Lower leg skin (tissue), 3 donors: ENCODE results near the gene USP40.

Source experiments
- POLR2A ChIP-seq, 2 donors: fragments of 450-650 bp; IDR thresholded peaks; one replicate each; pipeline ENCODE4 v1.6.1; 2016 to 2017; ENCODE audit warnings: antibody characterized with exemption in 2 of 2, mild to moderate bottlenecking in 1 of 2, moderate library complexity in 1 of 2
- TF ChIP-seq, protein P1 (sequence below), 3 donors: fragments of 450-650 bp; IDR thresholded peaks; one replicate each; pipeline ENCODE4 v1.5.1; 2016; ENCODE audit warnings: antibody characterized with exemption in 3 of 3, mild to moderate bottlenecking in 3 of 3, moderate library complexity in 2 of 3

DNA sequence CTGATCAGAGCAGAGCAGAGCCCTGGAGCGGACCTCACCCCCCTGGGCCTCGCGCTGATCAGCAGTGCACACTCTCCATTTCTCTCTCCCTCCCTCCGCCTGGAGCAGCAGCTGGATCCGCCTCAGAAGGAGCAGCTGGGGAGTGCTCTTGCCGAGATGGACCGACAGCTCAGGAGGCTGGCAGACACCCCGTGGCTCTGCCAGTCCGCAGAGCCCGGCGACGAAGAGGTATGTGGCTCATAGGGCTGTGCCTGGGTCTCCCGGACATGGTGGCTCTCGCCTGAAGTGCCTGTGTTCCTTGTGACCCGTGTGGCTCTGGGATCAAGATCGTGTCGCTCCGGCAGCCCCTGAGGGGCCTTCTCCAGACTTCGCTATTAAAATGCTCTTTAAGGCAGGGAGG is 102.5 kb downstream of the USP40 start:
- TF ChIP-seq, protein P1, sequence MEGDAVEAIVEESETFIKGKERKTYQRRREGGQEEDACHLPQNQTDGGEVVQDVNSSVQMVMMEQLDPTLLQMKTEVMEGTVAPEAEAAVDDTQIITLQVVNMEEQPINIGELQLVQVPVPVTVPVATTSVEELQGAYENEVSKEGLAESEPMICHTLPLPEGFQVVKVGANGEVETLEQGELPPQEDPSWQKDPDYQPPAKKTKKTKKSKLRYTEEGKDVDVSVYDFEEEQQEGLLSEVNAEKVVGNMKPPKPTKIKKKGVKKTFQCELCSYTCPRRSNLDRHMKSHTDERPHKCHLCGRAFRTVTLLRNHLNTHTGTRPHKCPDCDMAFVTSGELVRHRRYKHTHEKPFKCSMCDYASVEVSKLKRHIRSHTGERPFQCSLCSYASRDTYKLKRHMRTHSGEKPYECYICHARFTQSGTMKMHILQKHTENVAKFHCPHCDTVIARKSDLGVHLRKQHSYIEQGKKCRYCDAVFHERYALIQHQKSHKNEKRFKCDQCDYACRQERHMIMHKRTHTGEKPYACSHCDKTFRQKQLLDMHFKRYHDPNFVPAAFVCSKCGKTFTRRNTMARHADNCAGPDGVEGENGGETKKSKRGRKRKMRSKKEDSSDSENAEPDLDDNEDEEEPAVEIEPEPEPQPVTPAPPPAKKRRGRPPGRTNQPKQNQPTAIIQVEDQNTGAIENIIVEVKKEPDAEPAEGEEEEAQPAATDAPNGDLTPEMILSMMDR (IDR thresholded peaks at IDR 0.05) = no peak
- no peak for TF ChIP-seq POLR2A (IDR thresholded peaks at IDR 0.05)
